Measurements from ENCODE around the gene RNF126.

DNA sequence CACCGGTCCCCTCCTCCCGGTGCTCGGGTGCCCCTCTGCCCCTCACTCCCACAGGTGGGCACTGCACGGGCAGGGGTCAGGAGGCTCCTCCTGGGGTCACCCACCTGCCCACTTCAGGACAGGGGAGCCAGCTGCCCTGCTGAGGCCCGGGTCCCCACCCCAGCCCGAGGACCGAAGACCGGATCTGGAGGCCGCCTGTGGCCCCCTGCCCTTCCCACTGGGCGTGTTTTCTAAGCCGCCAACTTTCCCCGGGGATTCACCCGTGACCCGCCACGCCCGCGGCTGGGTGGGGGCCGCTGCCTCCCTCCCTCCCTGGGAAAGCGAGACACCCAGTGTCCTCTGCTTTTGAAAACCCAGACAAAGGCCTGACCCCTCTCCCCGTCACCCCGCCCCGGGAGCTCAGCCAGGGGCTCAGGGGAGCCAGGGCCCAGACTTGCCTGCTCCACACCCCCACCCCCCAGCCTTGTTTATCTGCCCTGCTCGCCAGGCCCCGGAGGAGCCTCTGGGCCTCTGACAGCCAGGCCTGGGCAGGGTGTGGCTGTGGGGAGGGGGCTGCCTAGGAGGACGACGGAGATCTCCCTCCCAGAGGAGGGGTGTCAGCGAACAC is 47.1 kb upstream of the RNF126 start:
- TF ChIP-seq GATA2 (IDR thresholded peaks at IDR 0.05; ENCODE audit: low read depth, low read length) (no peak), GATA3 (IDR thresholded peaks at IDR 0.05; ENCODE audit: low read depth, low read length) (no peak)

Measured in SH-SY5Y (cell line).